ENCODE results near the gene PLXDC2. TPM values are rescaled to one million over a fixed set of nuclear protein-coding genes. Genes with fewer than 3 reads are reported as not detected.

The PLXDC2 gene
- total RNA-seq, 1 experiment from 2014 or later: not detected

DNA sequence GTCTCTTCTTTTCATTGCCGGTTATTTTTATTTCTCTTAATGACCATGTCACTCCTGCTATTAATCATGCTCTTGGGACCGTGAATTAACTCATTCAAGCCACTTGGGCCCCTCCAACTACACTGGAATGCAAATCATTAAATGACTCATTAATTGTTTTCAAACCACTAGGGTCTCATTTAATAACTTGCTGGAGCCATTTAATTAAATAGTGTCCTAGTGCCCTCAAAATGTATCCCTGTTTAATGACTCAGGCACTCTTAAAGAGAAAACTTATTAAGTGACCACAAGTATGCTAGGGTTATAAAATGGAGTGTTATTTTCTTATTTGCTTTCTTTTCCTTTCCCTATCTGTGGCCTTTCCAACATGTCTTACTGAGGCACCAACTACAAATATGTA, 73.0 kb downstream of the PLXDC2 start:
- ChIA-PET CTCF (no interaction called here), POLR2A (ENCODE audit: unreplicated experiment) (no interaction called here)
- no peaks in the 10 kb centered on the region for H3K9me3 ChIP-seq (ENCODE audit: low read length)
- H3K9me2 ChIP-seq (replicated peaks; ENCODE audit: low read length): no peaks in the 10 kb centered on the region
- no peak overlapping the region for H3K4me2 ChIP-seq (ENCODE audit: low read length)
- no peaks in the 10 kb centered on the region for H3K79me2 ChIP-seq (ENCODE audit: low read length)
- intact Hi-C loops (cut with micrococcal nuclease): no loop called here
- BruUV-seq (replicated peaks): no TSS peak
- no peak overlapping the region for H3K27ac ChIP-seq (ENCODE audit: low read length)
- H3K4me3 ChIP-seq (ENCODE audit: low read length): no peak overlapping the region
- no peaks in the 10 kb centered on the region for H3K36me3 ChIP-seq (ENCODE audit: low read depth, low read length)
- no peak for DNase-seq
- H3K4me1 ChIP-seq (ENCODE audit: insufficient read depth, low read length): no peaks in the 10 kb centered on the region
- ATAC-seq: no peak
- TF ChIP-seq EZH2phosphoT487 (IDR thresholded peaks at IDR 0.05; ENCODE audit: borderline replicate concordance, low read length) (no peak), EZH2 (IDR thresholded peaks at IDR 0.05; ENCODE audit: low read length, unreplicated experiment) (no peak)
- TF ChIP-seq, protein P1, sequence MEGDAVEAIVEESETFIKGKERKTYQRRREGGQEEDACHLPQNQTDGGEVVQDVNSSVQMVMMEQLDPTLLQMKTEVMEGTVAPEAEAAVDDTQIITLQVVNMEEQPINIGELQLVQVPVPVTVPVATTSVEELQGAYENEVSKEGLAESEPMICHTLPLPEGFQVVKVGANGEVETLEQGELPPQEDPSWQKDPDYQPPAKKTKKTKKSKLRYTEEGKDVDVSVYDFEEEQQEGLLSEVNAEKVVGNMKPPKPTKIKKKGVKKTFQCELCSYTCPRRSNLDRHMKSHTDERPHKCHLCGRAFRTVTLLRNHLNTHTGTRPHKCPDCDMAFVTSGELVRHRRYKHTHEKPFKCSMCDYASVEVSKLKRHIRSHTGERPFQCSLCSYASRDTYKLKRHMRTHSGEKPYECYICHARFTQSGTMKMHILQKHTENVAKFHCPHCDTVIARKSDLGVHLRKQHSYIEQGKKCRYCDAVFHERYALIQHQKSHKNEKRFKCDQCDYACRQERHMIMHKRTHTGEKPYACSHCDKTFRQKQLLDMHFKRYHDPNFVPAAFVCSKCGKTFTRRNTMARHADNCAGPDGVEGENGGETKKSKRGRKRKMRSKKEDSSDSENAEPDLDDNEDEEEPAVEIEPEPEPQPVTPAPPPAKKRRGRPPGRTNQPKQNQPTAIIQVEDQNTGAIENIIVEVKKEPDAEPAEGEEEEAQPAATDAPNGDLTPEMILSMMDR (conservative IDR thresholded peaks at IDR 0.05; ENCODE audit: low read depth, low read length): no peak
- no peak overlapping the region for H2AFZ ChIP-seq (ENCODE audit: low read length)
- no peaks in the 10 kb centered on the region for H3F3A ChIP-seq (ENCODE audit: low read length, unreplicated experiment)
- H4K20me1 ChIP-seq (ENCODE audit: low read length): no peaks in the 10 kb centered on the region
- H3K27me3 ChIP-seq (ENCODE audit: low read length): no peaks in the 10 kb centered on the region
- H3K9ac ChIP-seq (ENCODE audit: low read length): no peak overlapping the region

DNA sequence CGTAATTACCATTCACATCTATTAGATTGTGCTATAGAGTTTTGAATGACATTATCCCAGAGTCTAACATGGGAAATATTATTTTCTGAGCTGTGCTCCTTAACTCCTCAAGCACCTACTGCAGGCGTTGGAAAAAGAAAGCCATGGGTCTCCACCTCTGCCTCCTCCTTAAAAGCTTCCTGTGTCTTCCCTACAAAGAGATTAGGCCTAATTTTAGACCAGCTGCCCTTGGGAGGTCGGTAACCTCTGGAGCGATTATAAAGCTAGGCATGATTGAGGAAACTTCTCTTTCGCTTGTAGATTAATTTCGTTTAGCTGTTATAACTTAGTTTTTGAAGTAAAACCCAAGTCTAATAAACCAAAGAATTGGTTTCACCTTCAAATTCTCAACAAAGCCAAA, 75.2 kb downstream of the PLXDC2 start:
- intact Hi-C loops (cut with micrococcal nuclease): no loop called here
- Histone ChIP-seq H3K4me2 (ENCODE audit: low read length) (no peak overlapping the region), H4K20me1 (ENCODE audit: low read length) (no peaks in the 10 kb centered on the region), H3K9ac (ENCODE audit: low read length) (no peak overlapping the region), H3K36me3 (ENCODE audit: low read depth, low read length) (no peaks in the 10 kb centered on the region), H3K9me3 (ENCODE audit: low read length) (no peaks in the 10 kb centered on the region), H3K9me2 (replicated peaks; ENCODE audit: low read length) (no peaks in the 10 kb centered on the region), H3K4me3 (ENCODE audit: low read length) (no peak overlapping the region), H3K27ac (ENCODE audit: low read length) (no peak overlapping the region), H3K4me1 (ENCODE audit: insufficient read depth, low read length) (no peaks in the 10 kb centered on the region), H2AFZ (ENCODE audit: low read length) (no peak overlapping the region), H3K27me3 (ENCODE audit: low read length) (no peaks in the 10 kb centered on the region), H3F3A (ENCODE audit: low read length, unreplicated experiment) (no peaks in the 10 kb centered on the region), H3K79me2 (ENCODE audit: low read length) (no peaks in the 10 kb centered on the region)
- POLR2A ChIA-PET (ENCODE audit: unreplicated experiment): no interaction called here
- ATAC-seq: no peak
- BruUV-seq (replicated peaks): no TSS peak
- CTCF ChIA-PET: no interaction called here
- DNase-seq: no peak
- no peak for TF ChIP-seq EZH2phosphoT487 (IDR thresholded peaks at IDR 0.05; ENCODE audit: borderline replicate concordance, low read length)
- TF ChIP-seq EZH2 (IDR thresholded peaks at IDR 0.05; ENCODE audit: low read length, unreplicated experiment): no peak
- TF ChIP-seq, protein P1 (conservative IDR thresholded peaks at IDR 0.05; ENCODE audit: low read depth, low read length): no peak

DNA sequence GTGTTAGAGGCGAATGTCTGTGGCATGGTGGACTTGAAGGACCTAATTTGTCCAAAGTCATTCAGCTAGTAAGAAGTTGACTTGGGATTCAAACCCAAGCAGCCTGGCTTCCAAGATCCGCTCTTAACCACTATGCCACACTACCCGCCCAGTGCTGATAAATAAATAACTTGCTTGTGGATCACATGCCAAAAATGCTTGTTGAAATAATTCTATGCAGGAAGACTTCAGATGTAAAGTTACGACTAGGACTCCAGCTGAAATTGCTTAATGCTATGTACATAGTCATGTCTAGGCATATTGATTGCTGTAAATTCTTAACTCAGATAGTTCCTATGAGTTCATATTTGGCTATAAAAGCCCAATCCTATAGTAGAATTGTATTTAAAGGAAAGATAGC, 76.0 kb downstream of the PLXDC2 start:
- Histone ChIP-seq H3K9ac (ENCODE audit: low read length) (no peak overlapping the region), H3K9me2 (replicated peaks; ENCODE audit: low read length) (no peaks in the 10 kb centered on the region), H3F3A (ENCODE audit: low read length, unreplicated experiment) (no peaks in the 10 kb centered on the region), H3K4me1 (ENCODE audit: insufficient read depth, low read length) (no peaks in the 10 kb centered on the region), H3K36me3 (ENCODE audit: low read depth, low read length) (no peaks in the 10 kb centered on the region), H3K4me3 (ENCODE audit: low read length) (no peak overlapping the region), H3K27me3 (ENCODE audit: low read length) (no peaks in the 10 kb centered on the region), H3K9me3 (ENCODE audit: low read length) (no peaks in the 10 kb centered on the region), H4K20me1 (ENCODE audit: low read length) (no peaks in the 10 kb centered on the region), H3K27ac (ENCODE audit: low read length) (no peak overlapping the region), H2AFZ (ENCODE audit: low read length) (no peak overlapping the region), H3K4me2 (ENCODE audit: low read length) (no peak overlapping the region), H3K79me2 (ENCODE audit: low read length) (no peaks in the 10 kb centered on the region)
- POLR2A ChIA-PET (ENCODE audit: unreplicated experiment): no interaction called here
- no TSS peak for BruUV-seq (replicated peaks)
- TF ChIP-seq, protein P1 (conservative IDR thresholded peaks at IDR 0.05; ENCODE audit: low read depth, low read length): no peak
- no peak for TF ChIP-seq EZH2phosphoT487 (IDR thresholded peaks at IDR 0.05; ENCODE audit: borderline replicate concordance, low read length)
- CTCF ChIA-PET: no interaction called here
- ATAC-seq (no peak), DNase-seq (no peak)
- intact Hi-C loops (cut with micrococcal nuclease): no loop called here
